ENCODE results near the gene HNRNPM.
A peak's percentile ranks its signal among the peaks of the same experiment; 100 is the strongest.
"Not testable (repeated sequence)": the region's sequence is repeated elsewhere in the genome, so short reads cannot be mapped to it uniquely, and the experiment has no call there.

HNRNPM gene, protein sequence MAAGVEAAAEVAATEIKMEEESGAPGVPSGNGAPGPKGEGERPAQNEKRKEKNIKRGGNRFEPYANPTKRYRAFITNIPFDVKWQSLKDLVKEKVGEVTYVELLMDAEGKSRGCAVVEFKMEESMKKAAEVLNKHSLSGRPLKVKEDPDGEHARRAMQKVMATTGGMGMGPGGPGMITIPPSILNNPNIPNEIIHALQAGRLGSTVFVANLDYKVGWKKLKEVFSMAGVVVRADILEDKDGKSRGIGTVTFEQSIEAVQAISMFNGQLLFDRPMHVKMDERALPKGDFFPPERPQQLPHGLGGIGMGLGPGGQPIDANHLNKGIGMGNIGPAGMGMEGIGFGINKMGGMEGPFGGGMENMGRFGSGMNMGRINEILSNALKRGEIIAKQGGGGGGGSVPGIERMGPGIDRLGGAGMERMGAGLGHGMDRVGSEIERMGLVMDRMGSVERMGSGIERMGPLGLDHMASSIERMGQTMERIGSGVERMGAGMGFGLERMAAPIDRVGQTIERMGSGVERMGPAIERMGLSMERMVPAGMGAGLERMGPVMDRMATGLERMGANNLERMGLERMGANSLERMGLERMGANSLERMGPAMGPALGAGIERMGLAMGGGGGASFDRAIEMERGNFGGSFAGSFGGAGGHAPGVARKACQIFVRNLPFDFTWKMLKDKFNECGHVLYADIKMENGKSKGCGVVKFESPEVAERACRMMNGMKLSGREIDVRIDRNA

DNA sequence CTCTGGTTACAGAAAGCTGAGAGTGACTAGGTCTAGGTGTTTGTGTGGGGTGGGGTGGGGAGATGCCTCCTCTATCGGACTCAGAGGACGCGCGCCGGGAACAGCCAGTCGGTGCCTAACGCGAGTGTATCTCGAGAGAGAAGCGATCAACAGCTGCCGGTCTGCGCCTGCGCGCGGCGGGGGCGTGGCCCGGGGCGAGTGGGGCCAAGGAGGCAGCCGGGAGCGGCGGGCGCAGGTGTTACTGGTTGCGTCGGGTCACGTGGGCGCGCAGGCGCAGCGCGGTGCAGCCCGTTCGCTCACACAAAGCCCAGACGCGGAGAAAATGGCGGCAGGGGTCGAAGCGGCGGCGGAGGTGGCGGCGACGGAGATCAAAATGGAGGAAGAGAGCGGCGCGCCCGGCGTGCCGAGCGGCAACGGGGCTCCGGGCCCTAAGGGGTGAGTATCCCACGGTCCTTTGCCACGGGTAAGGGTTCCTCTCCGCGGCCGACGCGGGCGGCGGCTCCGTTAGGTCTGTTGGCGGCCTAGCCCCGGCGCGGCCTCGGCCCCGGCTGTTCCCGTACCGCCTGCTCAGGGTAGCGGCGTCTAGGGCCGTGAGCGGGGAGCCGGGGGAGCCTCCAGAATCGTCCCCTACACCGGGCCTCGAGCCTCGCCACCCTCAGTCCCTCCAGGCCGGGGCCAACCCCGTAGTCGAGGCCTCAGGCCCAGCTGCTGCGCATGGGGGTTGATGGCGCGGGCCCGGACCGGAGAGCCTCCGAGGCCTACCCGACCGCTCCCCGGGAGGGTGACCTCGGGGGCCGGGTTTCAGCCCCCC lies at the start of gene HNRNPM:
Gene HNRNPM (plus strand): TSS at position 299 of the 811 bp plus-strand sequence. CDS start 24 bp downstream, at position 323.
- peak; percentile 95 for DNase-seq

DNA sequence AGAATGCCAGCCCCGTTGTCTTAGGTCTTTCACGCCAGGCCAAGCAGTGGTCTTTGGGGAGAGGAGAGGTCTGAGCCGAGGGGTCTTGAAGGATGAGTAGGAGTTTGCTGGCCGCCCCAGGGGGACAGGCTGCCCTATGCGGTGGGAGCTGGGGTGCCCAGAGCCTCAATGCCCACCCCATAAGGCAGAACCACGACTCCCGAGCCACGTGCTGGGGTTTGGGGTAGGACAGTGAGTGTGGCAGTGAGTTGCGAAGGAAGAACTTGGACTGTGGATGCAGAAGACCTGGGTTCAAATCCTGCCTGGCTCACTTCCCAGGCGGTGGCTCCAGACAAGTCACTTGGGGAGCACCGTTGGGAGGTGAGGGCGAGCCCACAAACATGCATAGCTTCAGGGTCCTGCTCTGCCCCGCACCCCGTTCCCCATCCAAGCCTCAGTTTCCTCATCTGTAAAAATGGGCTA lies 49.1 kb upstream of the HNRNPM start:
- no peak for DNase-seq

DNA sequence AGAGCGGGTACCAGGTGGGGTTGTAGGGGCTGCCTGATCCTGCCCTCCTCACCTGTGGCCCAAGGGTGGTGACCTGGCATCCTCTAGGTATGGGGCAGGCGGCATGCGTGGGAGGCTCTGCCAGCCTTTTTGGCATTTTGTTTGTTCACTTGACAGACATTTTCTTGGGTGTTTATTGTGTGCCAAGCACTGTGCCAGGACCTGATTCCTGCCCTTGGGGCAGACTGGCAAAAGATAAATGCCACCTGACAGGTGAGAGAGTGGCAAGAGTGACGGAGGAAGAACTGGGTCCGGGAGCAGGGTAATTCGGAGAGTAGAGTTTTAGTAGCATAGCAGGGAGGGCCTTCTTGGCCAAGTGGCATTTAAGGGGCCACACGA lies 48.6 kb upstream of the HNRNPM start:
- no peak for DNase-seq

DNA sequence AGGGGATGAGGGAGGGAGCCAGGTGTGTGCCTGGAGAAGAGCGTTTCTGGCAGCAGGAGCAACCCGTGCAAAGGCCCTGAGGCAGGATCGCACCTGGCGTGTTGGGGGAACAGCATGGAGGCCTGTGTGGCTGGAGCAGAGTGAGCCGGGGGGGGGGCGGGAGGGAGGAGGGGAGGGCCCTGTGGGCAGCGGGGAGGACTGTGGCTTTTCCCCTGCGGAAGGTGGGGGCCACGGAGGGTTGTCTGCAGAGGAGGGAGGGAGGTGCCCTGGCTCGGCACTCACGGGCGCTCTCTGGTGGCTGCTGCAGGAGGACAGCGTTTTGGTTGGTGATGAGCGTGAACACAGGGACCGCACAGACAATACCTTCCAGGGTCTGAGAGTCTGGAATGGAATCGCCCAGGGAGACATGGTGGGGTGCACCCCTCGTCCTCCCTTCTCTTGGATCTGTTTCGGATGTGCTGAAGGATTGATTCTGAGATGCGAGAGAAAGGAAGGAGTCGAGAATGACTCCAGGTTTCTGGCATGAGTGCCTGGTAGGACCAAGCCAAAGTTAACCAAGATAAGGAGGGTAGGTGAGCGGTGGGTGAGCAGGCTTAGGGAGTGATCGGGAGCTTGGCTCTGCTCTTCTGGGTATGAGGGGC lies 48.1 kb upstream of the HNRNPM start:
- DNase-seq, result no peak

DNA sequence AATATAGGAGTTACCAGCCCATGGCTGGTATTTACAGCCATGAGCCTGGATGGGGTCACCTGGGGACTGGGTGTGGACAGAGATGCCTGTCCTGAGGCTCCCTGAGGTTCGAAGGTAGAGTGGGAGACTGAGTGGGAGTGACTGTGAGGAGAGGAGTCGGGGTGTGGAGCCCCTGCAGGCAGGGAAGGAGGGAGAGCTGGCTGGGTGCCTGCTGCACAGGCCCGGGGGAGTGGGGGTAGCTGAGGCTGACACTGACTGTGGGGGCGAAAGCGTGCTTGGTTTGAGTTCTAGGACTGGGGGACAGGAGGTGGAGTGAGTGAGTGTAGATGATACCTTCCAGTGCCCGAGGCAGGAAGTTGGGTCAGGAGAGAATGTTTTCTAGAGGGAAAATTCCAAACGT lies 47.5 kb upstream of the HNRNPM start:
- no peak for DNase-seq

DNA sequence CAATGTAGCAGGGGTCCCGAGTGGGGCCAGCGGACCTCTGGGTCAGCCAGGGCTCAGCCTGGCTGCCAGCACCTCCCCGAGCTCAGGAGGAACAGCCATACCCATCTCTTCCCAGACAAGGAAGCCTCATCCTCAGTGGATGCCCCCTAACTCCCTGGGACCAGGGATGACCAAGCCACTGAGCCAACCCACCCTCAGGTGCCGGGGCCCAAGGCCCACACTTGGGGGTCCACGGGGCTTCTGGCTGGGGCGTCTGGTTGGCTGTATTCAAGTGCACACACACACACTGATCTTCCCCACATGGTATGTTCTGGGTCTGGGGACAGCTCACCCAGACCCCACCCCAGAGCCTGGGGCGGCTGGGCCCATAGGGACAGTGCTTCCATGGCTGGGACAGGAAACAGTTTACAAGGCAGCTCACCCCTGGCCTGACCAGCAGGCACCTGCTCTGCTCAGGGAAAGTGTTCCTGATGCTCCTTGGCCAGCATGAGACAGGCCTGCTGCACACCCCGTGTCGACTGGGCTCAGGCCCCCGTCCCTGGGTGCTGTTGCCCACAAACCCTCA lies 46.9 kb upstream of the HNRNPM start:
- no peak for DNase-seq

DNA sequence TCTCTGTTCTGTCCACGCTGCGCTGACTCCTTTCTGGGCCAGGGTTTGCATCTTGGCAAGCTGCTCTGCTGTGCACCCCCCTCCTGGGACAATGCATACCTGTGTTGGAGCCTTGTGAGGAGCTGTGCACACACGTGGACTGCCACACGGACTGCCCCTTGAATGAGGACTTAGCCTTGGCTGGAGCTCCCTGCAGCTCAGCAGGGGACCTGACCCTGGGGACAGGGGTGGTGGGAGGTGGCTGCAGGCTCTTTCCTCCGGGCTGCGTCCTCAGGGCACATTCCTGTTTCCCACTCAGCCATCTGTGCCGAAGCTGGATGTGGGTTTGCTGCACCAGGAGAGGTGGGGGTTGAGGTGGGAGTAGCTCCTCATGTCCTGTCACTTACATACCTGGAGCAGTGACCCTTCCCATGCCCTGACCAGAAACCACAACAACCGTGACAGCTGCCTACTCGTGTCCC lies 46.4 kb upstream of the HNRNPM start:
- DNase-seq, result no peak

DNA sequence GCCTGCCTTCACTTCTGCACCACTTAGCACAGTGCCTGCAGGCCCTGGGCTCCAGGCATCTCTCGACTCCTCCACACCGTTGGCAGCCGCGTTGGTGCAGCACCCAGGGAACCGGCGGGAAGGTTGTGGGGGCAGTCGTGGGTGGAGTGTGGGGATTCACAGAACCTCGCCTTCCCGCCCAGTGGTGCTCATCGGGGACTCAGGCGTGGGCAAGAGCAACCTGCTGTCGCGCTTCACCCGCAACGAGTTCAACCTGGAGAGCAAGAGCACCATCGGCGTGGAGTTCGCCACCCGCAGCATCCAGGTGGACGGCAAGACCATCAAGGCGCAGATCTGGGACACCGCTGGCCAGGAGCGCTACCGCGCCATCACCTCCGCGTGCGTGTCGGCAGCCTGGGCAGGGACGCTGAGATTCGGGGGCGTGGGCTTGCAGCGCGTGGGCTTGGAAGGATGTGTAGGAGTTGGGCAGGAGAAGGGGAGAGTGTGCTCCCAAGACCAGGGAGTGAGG lies 45.0 kb upstream of the HNRNPM start:
- no peak for DNase-seq

DNA sequence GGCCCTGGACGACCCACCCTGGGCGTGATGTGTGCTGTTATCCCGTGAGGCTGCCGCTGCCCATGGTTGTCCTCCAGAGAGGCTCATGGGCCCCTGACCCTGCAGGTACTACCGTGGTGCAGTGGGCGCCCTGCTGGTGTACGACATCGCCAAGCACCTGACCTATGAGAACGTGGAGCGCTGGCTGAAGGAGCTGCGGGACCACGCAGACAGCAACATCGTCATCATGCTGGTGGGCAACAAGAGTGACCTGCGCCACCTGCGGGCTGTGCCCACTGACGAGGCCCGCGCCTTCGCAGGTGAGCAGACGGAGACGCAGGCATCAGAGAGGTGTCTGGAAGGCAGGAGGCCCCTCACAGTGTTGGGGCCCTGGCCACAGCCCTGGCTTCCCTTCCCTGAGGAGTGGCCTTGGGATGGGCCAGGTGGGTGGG lies 42.8 kb upstream of the HNRNPM start:
- DNase-seq, result no peak

DNA sequence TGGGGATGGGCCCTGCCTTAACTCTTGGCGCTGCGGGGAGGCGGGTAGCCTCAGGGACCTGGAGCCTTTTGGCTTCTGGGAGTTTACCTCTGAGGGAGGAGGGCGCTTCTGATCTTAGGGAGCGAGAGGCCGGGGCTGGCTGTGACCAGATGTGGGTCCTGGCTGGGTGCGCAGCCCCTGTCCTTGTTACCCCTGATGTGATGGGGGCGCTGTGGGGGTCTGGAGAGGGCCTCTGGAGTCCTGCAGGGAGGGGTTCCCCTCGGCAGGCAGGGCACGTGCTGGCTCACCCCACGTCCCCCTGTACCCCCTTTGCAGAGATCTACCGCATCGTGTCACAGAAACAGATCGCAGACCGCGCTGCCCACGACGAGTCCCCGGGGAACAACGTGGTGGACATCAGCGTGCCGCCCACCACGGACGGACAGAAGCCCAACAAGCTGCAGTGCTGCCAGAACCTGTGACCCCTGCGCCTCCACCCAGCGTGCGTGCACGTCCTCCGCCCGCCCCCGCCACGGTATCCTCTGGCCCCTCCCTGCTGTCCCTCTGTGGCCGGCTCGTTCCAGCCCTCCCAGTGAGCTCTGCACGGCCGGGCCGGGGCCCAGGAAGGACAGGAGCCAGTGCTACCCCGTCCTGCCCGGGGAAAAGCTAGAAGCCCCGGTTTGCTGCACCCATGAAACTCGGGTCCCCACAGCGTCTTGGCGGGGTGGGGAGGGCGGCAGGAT lies 41.5 kb upstream of the HNRNPM start:
- no peak for DNase-seq

DNA sequence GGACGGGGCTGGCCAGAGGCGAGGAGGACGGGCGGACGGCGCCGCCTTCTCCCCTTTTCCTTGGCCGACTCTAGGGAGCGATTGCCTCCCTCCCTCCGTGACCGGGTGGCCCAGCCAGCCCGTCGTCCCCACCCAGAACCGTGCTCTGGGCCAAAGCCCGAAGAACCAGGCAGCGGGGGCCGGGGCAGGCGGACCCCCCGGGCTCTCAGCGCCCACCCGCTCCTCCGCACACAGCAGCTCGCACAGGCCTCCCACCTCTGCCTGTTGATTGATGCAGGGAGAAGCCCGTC lies 41.0 kb upstream of the HNRNPM start:
- no peak for DNase-seq

DNA sequence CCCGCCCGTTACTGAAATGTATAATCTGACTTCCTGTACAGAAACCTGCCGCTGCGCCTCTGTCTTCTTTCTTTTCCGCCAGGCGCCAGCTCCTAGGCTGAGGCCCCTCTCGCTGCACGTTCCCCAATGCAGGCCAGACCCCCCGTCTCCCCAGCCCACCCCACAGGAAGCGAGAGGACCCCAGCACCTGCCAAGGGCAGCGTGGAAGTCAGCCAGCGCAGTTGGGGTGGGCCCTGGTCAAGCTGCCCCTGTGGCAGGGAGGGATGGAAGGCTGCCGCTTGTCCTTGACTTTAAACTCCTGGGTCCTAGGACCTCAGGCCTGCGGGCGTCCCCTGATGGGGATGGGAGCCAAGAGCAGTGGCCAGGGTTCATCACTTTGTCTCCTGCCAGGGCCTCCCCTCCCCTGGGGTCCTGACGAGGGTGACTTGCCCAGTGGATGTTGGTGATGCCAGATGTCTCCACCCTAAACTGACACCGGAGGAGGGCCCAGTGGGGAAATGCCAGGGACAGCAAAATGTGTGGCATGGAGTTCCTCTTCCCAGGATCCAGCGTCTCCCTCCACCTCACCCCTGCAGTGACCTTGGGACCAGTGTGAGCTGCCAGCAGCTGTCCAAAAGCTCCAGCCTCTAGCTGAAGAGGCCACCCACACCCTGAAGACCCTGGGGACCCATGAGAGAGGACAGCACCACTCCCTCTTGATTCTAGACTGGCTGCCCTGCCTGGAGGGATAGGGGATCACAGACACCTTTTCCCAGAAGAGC lies 40.2 kb upstream of the HNRNPM start:
- DNase-seq, result no peak

DNA sequence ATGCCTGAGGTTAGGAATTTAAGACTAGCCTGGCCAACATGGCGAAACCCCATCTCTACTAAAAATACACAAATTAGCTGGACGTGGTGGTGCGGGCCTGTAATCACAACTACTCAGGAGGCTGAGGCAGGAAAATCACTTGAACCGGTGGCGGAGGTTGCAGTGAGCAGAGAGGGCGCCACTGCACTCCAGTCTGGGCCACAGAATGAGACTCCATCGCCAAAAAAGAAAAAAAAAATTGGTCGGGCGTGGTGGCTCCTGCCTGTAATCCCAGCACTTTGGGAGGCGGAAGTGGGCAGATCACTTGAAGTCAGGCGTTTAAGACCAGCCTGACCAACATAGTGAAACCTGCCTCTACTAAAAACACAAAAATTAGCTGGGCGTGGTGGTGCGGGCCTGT lies 34.1 kb upstream of the HNRNPM start:
- DNase-seq, result not testable (repeated sequence)

DNA sequence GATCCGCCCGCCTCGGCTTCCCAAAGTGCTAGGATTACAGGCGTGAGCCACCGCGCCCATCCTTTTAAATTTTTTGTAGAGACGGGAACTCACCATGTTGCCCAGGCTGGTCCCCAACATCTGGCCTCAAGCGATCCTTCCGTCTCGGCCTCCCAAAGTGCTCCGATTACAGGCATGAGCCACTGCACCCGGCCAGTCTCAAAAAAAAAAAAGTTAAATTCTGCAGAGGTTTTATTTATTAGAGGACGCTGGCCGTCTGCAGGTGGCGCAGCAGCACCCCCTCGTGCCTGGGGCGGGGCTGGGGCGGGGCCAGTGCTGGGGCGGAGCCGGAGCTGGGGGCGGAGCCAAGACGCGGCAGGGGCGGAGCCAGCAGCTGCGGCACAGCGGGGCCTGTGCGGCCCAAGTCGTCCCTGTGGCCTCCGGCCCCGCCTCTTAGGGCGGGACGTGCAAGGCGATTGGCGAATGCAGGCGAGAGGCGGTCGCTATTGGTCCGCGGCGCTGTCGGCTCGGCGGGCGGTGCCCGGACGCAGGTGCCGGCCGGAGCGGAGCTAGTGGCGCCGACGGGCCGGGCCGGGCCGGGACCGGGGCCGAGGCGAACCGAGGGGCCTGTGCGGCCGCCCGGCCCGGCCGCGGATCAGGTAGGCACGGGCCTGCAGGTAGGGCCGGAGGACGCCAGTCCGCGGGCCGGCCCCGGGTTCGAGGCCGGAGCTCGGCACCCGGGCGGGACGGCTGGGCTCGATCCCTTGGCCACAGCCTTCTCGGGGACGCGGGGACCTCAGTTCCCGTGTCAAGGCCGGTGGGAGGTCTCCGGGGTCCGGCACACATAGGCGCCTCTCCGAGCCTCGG lies 31.8 kb upstream of the HNRNPM start, which contains the start of gene MARCHF2:
Gene MARCHF2 (plus strand): TSS at position 523 of the 846 bp plus-strand sequence. CDS start 8,536 bp downstream, outside the sequence.
- peak; percentile 93 for DNase-seq

DNA sequence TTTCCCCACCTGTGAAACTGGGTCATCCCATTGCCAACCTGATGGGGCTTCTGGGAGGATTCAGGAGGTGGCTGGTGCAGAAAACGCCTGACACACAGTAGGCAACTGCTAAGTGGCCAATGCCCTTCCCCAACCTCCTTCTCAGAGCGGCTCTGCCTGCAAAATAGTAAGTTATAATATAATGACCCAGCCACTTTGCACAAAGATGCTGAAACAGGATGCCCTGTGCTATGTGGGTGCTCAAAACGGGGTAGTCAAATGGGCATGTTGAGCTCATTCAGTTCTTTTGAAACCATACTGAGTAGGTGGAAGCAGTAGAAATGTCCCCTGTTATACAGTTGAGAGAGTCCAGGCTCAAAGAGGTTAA lies 31.2 kb upstream of the HNRNPM start:
- no peak for DNase-seq

DNA sequence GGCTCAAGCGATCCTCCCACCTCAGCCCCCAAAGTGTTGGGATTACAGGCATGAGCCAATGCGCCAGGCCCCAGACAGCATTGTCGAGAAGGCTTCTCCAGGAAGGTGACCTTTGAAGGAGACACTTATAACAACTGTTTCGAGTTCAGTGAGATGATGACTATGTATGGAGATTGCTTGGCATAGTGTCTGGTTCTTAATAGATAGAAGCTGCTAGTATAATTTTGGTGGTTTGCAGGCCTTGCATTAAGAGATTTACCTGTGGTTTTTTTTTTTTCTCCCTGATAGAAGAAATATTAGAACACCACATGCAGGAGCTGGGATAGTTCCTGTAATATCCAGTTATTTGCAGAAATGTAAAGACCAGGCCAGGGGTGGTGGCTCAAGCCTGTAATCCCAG lies 28.0 kb upstream of the HNRNPM start:
- DNase-seq, result no peak

DNA sequence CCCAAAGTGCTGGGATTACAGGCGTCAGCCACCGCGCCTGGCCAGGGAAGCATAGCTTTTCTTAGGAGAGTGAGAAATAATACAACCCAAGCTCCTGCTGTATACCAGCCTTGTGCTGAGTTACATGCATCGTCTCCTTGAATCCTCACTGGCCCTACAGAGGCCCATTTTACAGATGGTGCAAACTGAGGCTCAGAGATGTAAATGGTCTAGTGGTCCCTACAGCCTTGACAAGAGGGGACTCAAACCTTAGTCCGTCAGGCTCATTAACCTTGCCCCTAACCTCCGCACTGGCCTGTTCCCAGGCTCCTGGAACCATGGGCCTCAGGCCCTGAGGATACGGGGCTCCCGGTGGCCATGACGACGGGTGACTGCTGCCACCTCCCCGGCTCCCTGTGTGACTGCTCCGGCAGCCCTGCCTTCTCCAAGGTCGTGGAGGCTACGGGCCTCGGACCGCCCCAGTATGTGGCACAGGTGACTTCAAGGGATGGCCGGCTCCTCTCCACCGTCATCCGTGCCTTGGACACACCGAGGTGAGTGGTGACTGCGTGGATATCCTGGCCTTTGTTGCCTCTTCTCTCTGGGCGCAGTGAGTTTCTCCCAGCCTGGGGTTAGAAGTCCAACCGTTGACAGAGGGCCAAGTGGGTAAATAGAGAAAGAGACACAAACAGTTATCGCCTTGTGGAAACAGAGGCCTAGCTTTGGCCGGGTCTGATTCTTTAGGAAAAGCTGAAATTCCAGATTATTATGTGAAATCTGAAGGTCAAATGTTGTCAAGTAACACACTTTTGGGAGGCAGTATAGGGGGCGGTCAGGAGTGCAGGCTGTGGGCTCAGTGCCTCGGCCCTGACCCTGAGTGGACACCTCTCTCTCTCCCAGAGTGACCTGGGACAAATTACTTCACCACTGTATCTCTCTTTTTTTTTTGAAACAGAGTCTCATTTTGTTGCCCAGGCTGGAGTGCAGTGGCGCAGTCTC lies 23.0 kb upstream of the HNRNPM start:
- DNase-seq, result no peak

DNA sequence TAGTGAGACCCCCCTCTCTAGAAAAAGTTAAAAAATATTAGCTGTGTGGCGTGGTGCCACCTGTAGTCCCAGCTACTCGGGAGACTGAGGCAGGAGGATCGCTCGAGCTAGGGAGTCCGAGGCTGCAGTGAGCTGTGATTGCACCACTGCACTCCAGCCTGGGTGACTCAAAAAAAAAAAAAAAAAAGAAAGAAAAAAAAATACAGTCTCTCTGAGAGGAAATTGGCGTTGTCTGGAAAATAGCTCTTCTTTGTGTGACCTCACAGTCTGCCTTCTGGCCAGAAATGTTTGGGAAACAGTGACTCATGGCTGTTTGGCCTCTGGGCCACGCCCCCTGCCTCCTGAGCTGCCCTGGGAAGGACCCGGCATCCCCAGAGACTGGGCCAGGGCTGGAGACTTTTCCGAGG lies 21.0 kb upstream of the HNRNPM start:
- DNase-seq, result no peak

DNA sequence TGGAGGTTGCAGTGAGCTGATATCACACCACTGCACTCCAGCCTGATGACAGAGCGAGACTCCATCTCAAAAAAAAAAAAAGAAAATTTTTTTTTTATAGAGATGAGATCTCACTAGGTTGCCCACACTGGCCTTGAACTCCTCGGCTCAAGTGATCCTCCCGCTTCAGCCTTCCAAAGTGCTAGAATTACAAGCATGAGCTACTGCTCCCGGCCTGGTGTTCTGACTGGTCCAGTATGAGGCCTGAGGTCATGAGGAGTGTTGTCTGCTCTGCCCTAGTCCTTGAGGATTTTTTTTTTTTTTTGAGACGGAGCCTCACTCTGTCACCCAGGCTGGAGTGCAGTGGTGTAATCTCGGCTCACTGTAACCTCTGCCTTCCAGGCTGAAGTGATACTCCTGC lies 19.4 kb upstream of the HNRNPM start:
- DNase-seq, result not testable (repeated sequence)

All from NCI-H1105 (cell line).